ENCODE data around the gene PAK3. TPM values are rescaled to one million over a fixed set of nuclear protein-coding genes. Genes with fewer than 3 reads are reported as not detected.

PAK3 gene
- total and polyA plus RNA-seq, 2 of the 8 experiments (the other 6 are each of a cell fraction or from before 2014, with no cell fraction given): 0.80 to 7.2 TPM

GRCh38 chrX:111095974-111096895 lies at the start of gene PAK3 (continued):
- TF ChIP-seq PHF8 (conservative IDR thresholded peaks at IDR 0.05; ENCODE audit: low read depth, low read length) (0 out of 2 replicates have a peak, but pooled peaks have one; percentile 31), BACH1 (IDR thresholded peaks at IDR 0.05; ENCODE audit: low read length) (no peak), CREB1 (IDR thresholded peaks at IDR 0.05) (peak; percentile 27), RBBP5 (IDR thresholded peaks at IDR 0.05; ENCODE audit: borderline replicate concordance, low read depth, low read length) (peak; percentile 36; the same call in 1 of the 2 replicates), NRF1 (IDR thresholded peaks at IDR 0.05; ENCODE audit: low read depth, low read length) (no peak), ASH2L (IDR thresholded peaks at IDR 0.05; ENCODE audit: low read length) (peak; percentile 49), KDM4A (IDR thresholded peaks at IDR 0.05; ENCODE audit: low read depth, low read length, severe bottlenecking) (peak; percentile 38)
